Measurements from ENCODE around the gene WHRN. TPM values are rescaled to one million over a fixed set of nuclear protein-coding genes. Genes with fewer than 3 reads are reported as not detected.

Gene WHRN
- polyA plus RNA-seq, 1 donor (not counting 4 experiments of a cell fraction or from before 2014, with no cell fraction given) = 1.2 TPM

DNA sequence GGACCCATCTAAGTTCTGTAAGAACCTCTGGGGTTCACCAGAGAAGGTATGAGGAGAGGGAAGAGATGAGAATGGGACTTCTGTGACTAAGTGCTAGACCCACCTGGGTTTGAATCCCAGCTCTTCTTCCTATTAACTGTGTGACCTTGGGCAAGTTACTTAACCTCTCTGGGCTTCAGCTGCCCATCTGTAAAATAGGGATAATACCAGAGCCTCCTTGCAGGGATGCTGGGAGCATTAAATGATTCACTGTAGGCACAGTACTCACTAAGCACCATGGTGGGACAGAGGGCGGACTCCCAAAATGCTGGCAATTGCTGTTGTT is 53.6 kb downstream of the WHRN start:
- H3K27me3 ChIP-seq (ENCODE audit: control insufficient read depth, extremely low read depth, insufficient read depth, low read length) = no peaks in the 10 kb centered on the region
- no peak overlapping the region for H3K27ac ChIP-seq (ENCODE audit: control insufficient read depth, insufficient read depth, low read length)
- H3K79me2 ChIP-seq (ENCODE audit: control insufficient read depth, insufficient read depth, low read length) = no peaks in the 10 kb centered on the region
- dilution Hi-C loops (cut with MboI; ENCODE audit: extremely low pct_ligation_motif_present, low sequenced_read_pairs) = no loop called here
- no peaks in the 10 kb centered on the region for H3K9me3 ChIP-seq (ENCODE audit: control insufficient read depth, low read depth, low read length)
- no peaks in the 10 kb centered on the region for H3K9me1 ChIP-seq (ENCODE audit: control insufficient read depth, extremely low read depth, insufficient read depth, low read length)
- H4K20me1 ChIP-seq (ENCODE audit: control insufficient read depth, extremely low read depth, insufficient read depth, low read length) = no peaks in the 10 kb centered on the region
- H3K4me2 ChIP-seq (ENCODE audit: control insufficient read depth, extremely low read depth, insufficient read depth, low read depth, low read length) = no peak overlapping the region
- no peak overlapping the region for H3K4me3 ChIP-seq (ENCODE audit: control insufficient read depth in 2 of 3, extremely low read depth in 1 of 3, insufficient read depth in 2 of 3, low read depth in 1 of 3, low read length in 3 of 3)
- FAIRE-seq (no peak), DNase-seq (ENCODE audit: low read depth, low spot score) (no peak)
- no peaks in the 10 kb centered on the region for H3K36me3 ChIP-seq (ENCODE audit: control insufficient read depth in 2 of 2, extremely low read depth in 1 of 2, insufficient read depth in 2 of 2, low read length in 2 of 2)
- TF ChIP-seq, protein P1, sequence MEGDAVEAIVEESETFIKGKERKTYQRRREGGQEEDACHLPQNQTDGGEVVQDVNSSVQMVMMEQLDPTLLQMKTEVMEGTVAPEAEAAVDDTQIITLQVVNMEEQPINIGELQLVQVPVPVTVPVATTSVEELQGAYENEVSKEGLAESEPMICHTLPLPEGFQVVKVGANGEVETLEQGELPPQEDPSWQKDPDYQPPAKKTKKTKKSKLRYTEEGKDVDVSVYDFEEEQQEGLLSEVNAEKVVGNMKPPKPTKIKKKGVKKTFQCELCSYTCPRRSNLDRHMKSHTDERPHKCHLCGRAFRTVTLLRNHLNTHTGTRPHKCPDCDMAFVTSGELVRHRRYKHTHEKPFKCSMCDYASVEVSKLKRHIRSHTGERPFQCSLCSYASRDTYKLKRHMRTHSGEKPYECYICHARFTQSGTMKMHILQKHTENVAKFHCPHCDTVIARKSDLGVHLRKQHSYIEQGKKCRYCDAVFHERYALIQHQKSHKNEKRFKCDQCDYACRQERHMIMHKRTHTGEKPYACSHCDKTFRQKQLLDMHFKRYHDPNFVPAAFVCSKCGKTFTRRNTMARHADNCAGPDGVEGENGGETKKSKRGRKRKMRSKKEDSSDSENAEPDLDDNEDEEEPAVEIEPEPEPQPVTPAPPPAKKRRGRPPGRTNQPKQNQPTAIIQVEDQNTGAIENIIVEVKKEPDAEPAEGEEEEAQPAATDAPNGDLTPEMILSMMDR (optimal IDR thresholded peaks at IDR 0.05 in 1 of 3, IDR thresholded peaks at IDR 0.05 in 1 of 3, conservative IDR thresholded peaks at IDR 0.05 in 1 of 3; ENCODE audit: extremely low read depth in 1 of 3, insufficient read depth in 2 of 3, low read length in 3 of 3) = no peak
- no peak overlapping the region for H2AFZ ChIP-seq (ENCODE audit: control insufficient read depth, low read length)
- no peaks in the 10 kb centered on the region for H3K4me1 ChIP-seq (ENCODE audit: control insufficient read depth, extremely low read depth, insufficient read depth, low read length)
- H3K9ac ChIP-seq (ENCODE audit: control insufficient read depth, extremely low read depth, insufficient read depth, low read length) = no peak overlapping the region

DNA sequence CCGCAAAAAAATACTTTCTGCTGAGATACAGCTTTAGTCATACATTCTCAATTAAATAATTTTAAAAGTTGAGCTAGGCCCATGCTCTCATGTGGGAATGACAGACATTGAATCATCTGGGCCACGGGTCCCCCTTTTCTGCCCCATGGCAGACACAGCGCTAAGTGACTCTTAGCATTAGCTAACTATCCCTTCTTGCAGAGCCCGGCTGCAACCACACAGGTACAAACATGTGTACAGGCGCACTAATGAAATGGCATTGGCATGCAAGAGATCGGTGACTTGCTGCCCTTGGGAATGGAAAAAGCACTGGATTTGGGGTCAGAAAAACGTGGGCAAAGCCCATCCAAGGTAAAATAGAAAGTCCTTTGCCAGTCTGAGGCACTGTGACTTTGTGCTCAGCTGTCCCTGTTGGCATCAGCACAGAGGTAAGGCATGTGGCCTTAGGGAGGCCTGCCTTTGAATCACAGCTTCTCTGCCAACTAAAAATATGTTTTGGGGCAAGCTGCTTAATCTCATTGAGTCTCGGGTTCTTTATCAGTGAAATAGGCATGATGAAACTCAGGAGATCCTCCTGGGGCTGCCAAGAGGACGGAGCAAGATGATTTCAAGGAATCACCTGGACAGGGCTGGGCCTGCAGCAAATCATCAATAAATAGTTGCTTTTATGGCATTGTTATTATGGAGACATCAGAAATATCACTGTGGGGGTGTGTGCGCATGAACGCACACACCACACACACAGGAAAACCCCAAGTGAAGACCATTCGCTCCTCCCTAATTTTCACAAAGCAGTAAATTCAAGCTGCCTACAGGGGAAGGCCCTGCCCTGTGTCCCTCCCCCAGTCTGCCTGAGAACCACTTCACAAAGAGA is 54.2 kb downstream of the WHRN start:
- H3K9me3 ChIP-seq (ENCODE audit: control insufficient read depth, low read depth, low read length) = no peaks in the 10 kb centered on the region
- H3K36me3 ChIP-seq (ENCODE audit: control insufficient read depth in 2 of 2, extremely low read depth in 1 of 2, insufficient read depth in 2 of 2, low read length in 2 of 2) = no peaks in the 10 kb centered on the region
- H3K79me2 ChIP-seq (ENCODE audit: control insufficient read depth, insufficient read depth, low read length) = no peaks in the 10 kb centered on the region
- dilution Hi-C loops (cut with MboI; ENCODE audit: extremely low pct_ligation_motif_present, low sequenced_read_pairs) = no loop called here
- TF ChIP-seq, protein P1 (optimal IDR thresholded peaks at IDR 0.05 in 1 of 3, IDR thresholded peaks at IDR 0.05 in 1 of 3, conservative IDR thresholded peaks at IDR 0.05 in 1 of 3; ENCODE audit: extremely low read depth in 1 of 3, insufficient read depth in 2 of 3, low read length in 3 of 3) = no peak
- TF ChIP-seq EZH2 (IDR thresholded peaks at IDR 0.05; ENCODE audit: low read length) = no peak
- FAIRE-seq = no peak
- H3K4me2 ChIP-seq (ENCODE audit: control insufficient read depth, extremely low read depth, insufficient read depth, low read depth, low read length) = no peak overlapping the region
- H3K4me3 ChIP-seq (ENCODE audit: control insufficient read depth in 2 of 3, extremely low read depth in 1 of 3, insufficient read depth in 2 of 3, low read depth in 1 of 3, low read length in 3 of 3) = no peak overlapping the region
- no peaks in the 10 kb centered on the region for H3K27me3 ChIP-seq (ENCODE audit: control insufficient read depth, extremely low read depth, insufficient read depth, low read length)
- H2AFZ ChIP-seq (ENCODE audit: control insufficient read depth, low read length) = no peak overlapping the region
- no peak overlapping the region for H3K27ac ChIP-seq (ENCODE audit: control insufficient read depth, insufficient read depth, low read length)
- no peak overlapping the region for H3K9ac ChIP-seq (ENCODE audit: control insufficient read depth, extremely low read depth, insufficient read depth, low read length)
- peaks cover under 1% of the 10 kb centered on the region for H3K4me1 ChIP-seq (ENCODE audit: control insufficient read depth, extremely low read depth, insufficient read depth, low read length)
- DNase-seq (ENCODE audit: low read depth, low spot score) = no peak
- no peaks in the 10 kb centered on the region for H3K9me1 ChIP-seq (ENCODE audit: control insufficient read depth, extremely low read depth, insufficient read depth, low read length)
- H4K20me1 ChIP-seq (ENCODE audit: control insufficient read depth, extremely low read depth, insufficient read depth, low read length) = no peaks in the 10 kb centered on the region

All from keratinocyte (primary cell).